Parathyroid adenoma (tissue), 2 donors: Measurements from ENCODE around the gene CFAP157.

ENCODE experiments used
- H2AFZ ChIP-seq: fragments of 300-600 bp; sonication (generic); one replicate; pipeline ENCODE4 v1.7.0; 2017; ENCODE audit warnings: antibody characterized with exemption, mild to moderate bottlenecking
- H3K27ac ChIP-seq: fragments of 300-600 bp; sonication (generic); one replicate; pipeline ENCODE4 v1.7.0; 2017
- H3K27me3 ChIP-seq: fragments of 300-600 bp; sonication (generic); one replicate; pipeline ENCODE4 v1.7.0; 2017; ENCODE audit warnings: low read length; ENCODE audit not compliant: control insufficient read depth, insufficient read depth
- H3K36me3 ChIP-seq: fragments of 300-600 bp; sonication (generic); one replicate; pipeline ENCODE4 v1.7.0; 2017; ENCODE audit warnings: low read length; ENCODE audit not compliant: control insufficient read depth, insufficient read depth
- H3K4me1 ChIP-seq: fragments of 300-600 bp; sonication (generic); one replicate; pipeline ENCODE4 v1.7.0; 2017; ENCODE audit warnings: control low read depth
- H3K4me2 ChIP-seq: fragments of 300-600 bp; sonication (generic); one replicate; pipeline ENCODE4 v1.7.0; 2017; ENCODE audit warnings: low read length
- H3K4me3 ChIP-seq: fragments of 300-600 bp; sonication (generic); one replicate; pipeline ENCODE4 v1.7.0; 2017; ENCODE audit warnings: low read depth, low read length
- H3K79me2 ChIP-seq: fragments of 300-600 bp; sonication (generic); one replicate; pipeline ENCODE4 v1.7.0; 2017; ENCODE audit warnings: control low read depth
- H3K9ac ChIP-seq: fragments of 300-600 bp; sonication (generic); one replicate; pipeline ENCODE4 v1.7.0; 2017; ENCODE audit warnings: mild to moderate bottlenecking
- H3K9me3 ChIP-seq: fragments of 300-600 bp; sonication (generic); one replicate; pipeline ENCODE4 v1.7.0; 2017; ENCODE audit warnings: low read length; ENCODE audit not compliant: control insufficient read depth
- CTCF ChIP-seq: fragments of 300-600 bp; sonication (generic); IDR thresholded peaks from one replicate; pipeline ENCODE4 v1.7.0; 2017; ENCODE audit warnings: antibody characterized with exemption, mild to moderate bottlenecking
- donor health status: primary hyperparathyroidism.

The CFAP157 gene

GRCh38 chr9:127731938-127732337, 25.1 kb downstream of the CFAP157 start:
- TF ChIP-seq CTCF: no peak
- no peaks in the 10 kb centered on the region for H3K27me3 ChIP-seq
- H3K4me1 ChIP-seq: no peaks in the 10 kb centered on the region
- no peak overlapping the region for H2AFZ ChIP-seq
- H3K4me2 ChIP-seq: no peak overlapping the region
- H3K4me3 ChIP-seq: no peak overlapping the region
- no peaks in the 10 kb centered on the region for H3K36me3 ChIP-seq
- no peak overlapping the region for H3K27ac ChIP-seq
- no peak overlapping the region for H3K9ac ChIP-seq
- H3K79me2 ChIP-seq: no peaks in the 10 kb centered on the region
- H3K9me3 ChIP-seq: no peaks in the 10 kb centered on the region

- H3K36me3 ChIP-seq: no peaks in the 10 kb centered on the region
- no peak overlapping the region for H2AFZ ChIP-seq
- H3K79me2 ChIP-seq: no peaks in the 10 kb centered on the region
- H3K27me3 ChIP-seq: no peaks in the 10 kb centered on the region
- TF ChIP-seq CTCF: no peak
- no peaks in the 10 kb centered on the region for H3K4me1 ChIP-seq
- no peak overlapping the region for H3K4me3 ChIP-seq
- no peak overlapping the region for H3K27ac ChIP-seq
- H3K4me2 ChIP-seq: no peak overlapping the region
- no peak overlapping the region for H3K9ac ChIP-seq
- no peaks in the 10 kb centered on the region for H3K9me3 ChIP-seq
Observed at GRCh38 chr9:127732444-127732843, 25.7 kb downstream of the CFAP157 start.

- Histone ChIP-seq H3K27ac (no peak overlapping the region), H3K4me2 (no peak overlapping the region), H3K9me3 (no peaks in the 10 kb centered on the region), H3K4me1 (no peaks in the 10 kb centered on the region), H3K36me3 (no peaks in the 10 kb centered on the region), H3K79me2 (no peaks in the 10 kb centered on the region), H3K4me3 (no peak overlapping the region), H2AFZ (no peak overlapping the region), H3K27me3 (no peaks in the 10 kb centered on the region), H3K9ac (no peak overlapping the region)
- TF ChIP-seq CTCF: no peak
Observed at GRCh38 chr9:127733614-127734013, 26.8 kb downstream of the CFAP157 start.

- Histone ChIP-seq H3K9me3 (no peaks in the 10 kb centered on the region), H3K27me3 (no peaks in the 10 kb centered on the region), H3K27ac (peak overlapping the region; percentile 85), H3K4me2 (peak overlapping the region; percentile 92), H3K4me3 (peak overlapping the region; percentile 74), H3K9ac (peak overlapping the region; percentile 46), H2AFZ (peak overlapping the region; percentile 95), H3K79me2 (no peaks in the 10 kb centered on the region), H3K36me3 (no peaks in the 10 kb centered on the region), H3K4me1 (no peaks in the 10 kb centered on the region)
- TF ChIP-seq CTCF: no peak
Observed at GRCh38 chr9:127734247-127734746, 27.5 kb downstream of the CFAP157 start.

GRCh38 chr9:127734747-127735529, 28.1 kb downstream of the CFAP157 start, which contains the start of gene TOR2A:
TSS of gene TOR2A (minus strand) at chr9:127735294. CDS start at chr9:127735270, 24 bp downstream.
- TF ChIP-seq CTCF: peak; percentile 86
- peak within 1 kb of the TSS; percentile 92 for H3K4me2 ChIP-seq
- H3K9me3 ChIP-seq: no peaks in the 10 kb centered on the region
- H2AFZ ChIP-seq: peak within 1 kb of the TSS; percentile 95
- H3K79me2 ChIP-seq: no peaks in the 10 kb centered on the region
- peak within 1 kb of the TSS; percentile 46 for H3K9ac ChIP-seq
- no peaks in the 10 kb centered on the region for H3K36me3 ChIP-seq
- H3K4me1 ChIP-seq: no peaks in the 10 kb centered on the region
- H3K4me3 ChIP-seq: peak within 1 kb of the TSS; percentile 74
- H3K27me3 ChIP-seq: no peaks in the 10 kb centered on the region
- peak within 1 kb of the TSS; percentile 85 for H3K27ac ChIP-seq
